Calu3 (cell line): Measurements from ENCODE around the gene ZNF787. TPM values are rescaled to one million over a fixed set of nuclear protein-coding genes. Genes with fewer than 3 reads are reported as not detected.

Source experiments
- BruUV-seq: library from RNA; stranded (reverse); fragments of 400-500 nt; replicated peaks from 2 replicates; lab custom pipeline; 2021; lab: Mats Ljungman, UMichigan
- CTCF ChIA-PET: fragments of 300-600 bp; sonication (Branson Sonifier 250); formaldehyde crosslinking; loops from one replicate; lab custom pipeline; 2022; ENCODE audit warnings: antibody characterized with exemption; lab: Charles Lee
- DNase-seq: peaks from one replicate; pipeline ENCODE4 v3.0.0; 2022
- H3K27ac Mint-ChIP-seq: one replicate; pipeline ENCODE4 v1.8.0; 2022; ENCODE audit warnings: mixed read lengths; ENCODE audit not compliant: unreplicated experiment
- H3K27me3 Mint-ChIP-seq: one replicate; pipeline ENCODE4 v1.8.0; 2022; ENCODE audit warnings: mixed read lengths; ENCODE audit not compliant: unreplicated experiment
- H3K36me3 Mint-ChIP-seq: one replicate; pipeline ENCODE4 v1.8.0; 2022; ENCODE audit warnings: mild to moderate bottlenecking, moderate library complexity, mixed read lengths; ENCODE audit not compliant: insufficient read depth, unreplicated experiment
- H3K4me1 Mint-ChIP-seq: one replicate; pipeline ENCODE4 v1.8.0; 2022; ENCODE audit warnings: mild to moderate bottlenecking, low read depth, mixed read lengths; ENCODE audit not compliant: unreplicated experiment
- H3K4me3 Mint-ChIP-seq: one replicate; pipeline ENCODE4 v1.8.0; 2022; ENCODE audit warnings: mild to moderate bottlenecking, low read depth, moderate library complexity, mixed read lengths; ENCODE audit not compliant: unreplicated experiment
- H3K9me3 Mint-ChIP-seq: one replicate; pipeline ENCODE4 v1.8.0; 2022; ENCODE audit warnings: low read depth, mixed read lengths; ENCODE audit not compliant: unreplicated experiment
- CTCF ChIP-seq: fragments of 200-600 bp; IDR thresholded peaks from one replicate; pipeline ENCODE4 v1.8.0; 2022; ENCODE audit warnings: antibody characterized with exemption; ENCODE audit not compliant: unreplicated experiment
- intact Hi-C: fragments of 100-400 bp; cut with micrococcal nuclease; formaldehyde crosslinking; loops from one replicate; pipeline ENCODE4 v1.10.0; 2022; ENCODE audit not compliant: unreplicated experiment
- total RNA-seq: library from RNA; stranded (reverse); gene quantifications from 2 replicates; pipeline ENCODE4 v1.2.3, GENCODE V29; 2022

ZNF787 gene
- total RNA-seq, 1 experiment from 2014 or later: 68.5 TPM

GRCh38 chr19:56069642-56070041 lies 51.5 kb downstream of the ZNF787 start:
- no peak for TF ChIP-seq CTCF
- intact Hi-C loops: no loop called here
- H3K9me3 Mint-ChIP-seq: no peaks in the 10 kb centered on the region
- H3K36me3 Mint-ChIP-seq: peaks cover 5% of the 10 kb centered on the region
- BruUV-seq: no TSS peak
- no peak overlapping the region for H3K27ac Mint-ChIP-seq
- no peak overlapping the region for H3K4me3 Mint-ChIP-seq
- no peak for DNase-seq
- H3K27me3 Mint-ChIP-seq: peaks cover 10% of the 10 kb centered on the region
- CTCF ChIA-PET: interaction anchor here (2.1 kb wide), 1 partner anchor 263 kb away, joined by 7 read pairs; no protein-coding TSS in a partner anchor
- peaks cover 10% of the 10 kb centered on the region for H3K4me1 Mint-ChIP-seq

GRCh38 chr19:56066152-56067023 lies 54.7 kb downstream of the ZNF787 start:
- peak; percentile 97 for TF ChIP-seq CTCF
- Mint-ChIP-seq H3K27ac (no peak overlapping the region), H3K4me3 (peak overlapping the region; percentile 56), H3K9me3 (no peaks in the 10 kb centered on the region), H3K27me3 (peaks cover 20% of the 10 kb centered on the region), H3K36me3 (peaks cover 5% of the 10 kb centered on the region), H3K4me1 (peaks cover 10% of the 10 kb centered on the region)
- intact Hi-C loops: loop anchor here (1.0 to 2.0 kb wide), 3 partner anchors 186 to 284 kb away; no protein-coding TSS in a partner anchor
- BruUV-seq: no TSS peak
- CTCF ChIA-PET: interaction anchor here (0.6 to 2.7 kb wide), 11 partner anchors 10 to 282 kb away, joined by 3 to 73 read pairs (median 3); no protein-coding TSS in a partner anchor
- peak; percentile 81 for DNase-seq

GRCh38 chr19:56053596-56053995 lies 67.5 kb downstream of the ZNF787 start:
- peaks cover 18% of the 10 kb centered on the region for H3K27me3 Mint-ChIP-seq
- H3K4me1 Mint-ChIP-seq: no peaks in the 10 kb centered on the region
- no peak overlapping the region for H3K4me3 Mint-ChIP-seq
- H3K9me3 Mint-ChIP-seq: peaks cover 8% of the 10 kb centered on the region
- no TSS peak for BruUV-seq
- intact Hi-C loops: no loop called here
- no peak overlapping the region for H3K27ac Mint-ChIP-seq
- no peak for TF ChIP-seq CTCF
- CTCF ChIA-PET: no interaction called here
- H3K36me3 Mint-ChIP-seq: no peaks in the 10 kb centered on the region
- no peak for DNase-seq

Other genes with a start within 250 kb of the ZNF787 start
- gene NLRP13, start 189.0 kb downstream of the ZNF787 start, total RNA-seq: not detected in 2 replicates
- not detected in 2 replicates for gene NLRP8, start 173.5 kb downstream of the ZNF787 start, total RNA-seq
- not detected in 2 replicates for gene NLRP5, start 134.5 kb downstream of the ZNF787 start, total RNA-seq
- 78.6 and 79.1 TPM in 2 replicates for gene ZNF444, start 20.0 kb upstream of the ZNF787 start, total RNA-seq
- not detected in 2 replicates for gene GALP, start 54.7 kb upstream of the ZNF787 start, total RNA-seq
- not detected in 2 replicates for gene ZSCAN5B, start 76.5 kb upstream of the ZNF787 start, total RNA-seq
- gene ZSCAN5C, start 81.0 kb upstream of the ZNF787 start, total RNA-seq: not detected in 2 replicates
- not detected in 2 replicates for gene EDDM13, start 151.5 kb upstream of the ZNF787 start, total RNA-seq
- gene ZSCAN5A, start 193.5 kb upstream of the ZNF787 start, total RNA-seq: 13.5 and 14.9 TPM in 2 replicates